Bronchial epithelial cell (primary cell): ENCODE measurements around the gene EXOSC2. TPM values are rescaled to one million over a fixed set of nuclear protein-coding genes. Genes with fewer than 3 reads are reported as not detected.

Experiments used
- DNase-seq: peaks from one replicate; pipeline ENCODE4 v3.0.0-alpha.2; 2010; ENCODE audit warnings: low read depth
- FAIRE-seq: peaks from 2 replicates; lab custom pipeline; 2011; peaks lifted over from hg19 to GRCh38; lab: Jason Lieb, UNC
- H3K27me3 ChIP-seq: 2 replicates; pipeline ENCODE4 v1.5.1; 2011; ENCODE audit warnings: low read length; ENCODE audit not compliant: control insufficient read depth, insufficient read depth
- H3K36me3 ChIP-seq: 2 replicates; pipeline ENCODE4 v1.5.1; 2011; ENCODE audit warnings: low read length; ENCODE audit not compliant: control insufficient read depth, insufficient read depth
- H3K4me3 ChIP-seq: 2 replicates; pipeline ENCODE4 v1.5.1; 2011; ENCODE audit warnings: mild to moderate bottlenecking, low read depth, low read length, control low read depth
- total RNA-seq: library from RNA; depleted of rRNA; stranded (reverse); fragments of >200 nt; gene quantifications from 2 replicates; pipeline ENCODE4 v1.2.1, GENCODE V29; 2014
- TF ChIP-seq, protein P1 (sequence below): IDR thresholded peaks from 2 replicates; pipeline ENCODE4 v1.5.1; 2011; ENCODE audit warnings: mild to moderate bottlenecking, moderate library complexity, low read length, control low read depth, inconsistent platforms; ENCODE audit not compliant: insufficient read depth, severe bottlenecking

The EXOSC2 gene
- total RNA-seq, 1 donor from 2014 or later: 38.7 TPM

- FAIRE-seq (no peak), DNase-seq (no peak)
- H3K36me3 ChIP-seq: no peaks in the 10 kb centered on the region
- no peak overlapping the region for H3K4me3 ChIP-seq
- peaks cover 85% of the 10 kb centered on the region for H3K27me3 ChIP-seq
- TF ChIP-seq, protein P1, sequence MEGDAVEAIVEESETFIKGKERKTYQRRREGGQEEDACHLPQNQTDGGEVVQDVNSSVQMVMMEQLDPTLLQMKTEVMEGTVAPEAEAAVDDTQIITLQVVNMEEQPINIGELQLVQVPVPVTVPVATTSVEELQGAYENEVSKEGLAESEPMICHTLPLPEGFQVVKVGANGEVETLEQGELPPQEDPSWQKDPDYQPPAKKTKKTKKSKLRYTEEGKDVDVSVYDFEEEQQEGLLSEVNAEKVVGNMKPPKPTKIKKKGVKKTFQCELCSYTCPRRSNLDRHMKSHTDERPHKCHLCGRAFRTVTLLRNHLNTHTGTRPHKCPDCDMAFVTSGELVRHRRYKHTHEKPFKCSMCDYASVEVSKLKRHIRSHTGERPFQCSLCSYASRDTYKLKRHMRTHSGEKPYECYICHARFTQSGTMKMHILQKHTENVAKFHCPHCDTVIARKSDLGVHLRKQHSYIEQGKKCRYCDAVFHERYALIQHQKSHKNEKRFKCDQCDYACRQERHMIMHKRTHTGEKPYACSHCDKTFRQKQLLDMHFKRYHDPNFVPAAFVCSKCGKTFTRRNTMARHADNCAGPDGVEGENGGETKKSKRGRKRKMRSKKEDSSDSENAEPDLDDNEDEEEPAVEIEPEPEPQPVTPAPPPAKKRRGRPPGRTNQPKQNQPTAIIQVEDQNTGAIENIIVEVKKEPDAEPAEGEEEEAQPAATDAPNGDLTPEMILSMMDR: no peak
Measured at GRCh38 chr9:130662970-130663257, 30.7 kb upstream of the EXOSC2 start.

DNA sequence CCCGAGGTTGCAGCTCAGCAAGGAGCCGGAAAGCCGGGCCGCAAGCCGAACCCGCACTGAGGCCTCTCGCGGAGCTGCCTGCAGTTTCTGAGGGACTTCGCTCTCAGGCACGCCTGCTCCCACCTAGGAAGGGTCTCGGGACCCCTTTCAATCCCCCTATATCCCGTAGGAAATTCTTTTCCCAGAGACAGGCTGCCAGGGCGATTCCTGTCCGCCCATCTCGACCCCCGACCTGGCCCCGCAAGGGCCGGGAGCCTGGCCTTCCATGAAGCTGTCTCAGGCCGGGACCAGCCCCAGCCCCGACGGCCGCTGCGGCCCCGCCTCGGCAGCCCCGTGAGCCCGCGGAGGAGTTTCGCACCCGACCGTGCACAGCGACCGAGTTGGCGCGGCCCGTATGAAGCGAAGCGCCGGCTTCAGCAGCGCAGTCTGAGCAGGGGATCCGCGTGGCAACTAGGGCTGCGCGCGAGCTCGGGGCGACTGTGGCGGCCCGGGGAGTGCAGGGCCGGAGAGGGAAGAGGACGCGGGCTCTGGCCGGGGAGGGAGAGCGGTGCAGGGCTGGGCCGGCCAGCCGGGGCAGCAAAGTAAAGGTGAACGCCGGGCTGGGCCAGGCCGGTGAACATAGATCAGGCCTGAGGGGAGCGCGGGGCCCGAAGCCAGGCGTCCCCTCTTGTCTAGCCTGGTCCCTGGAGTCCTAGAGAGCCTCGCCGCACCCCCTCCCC is 30.2 kb upstream of the EXOSC2 start:
- Histone ChIP-seq H3K4me3 (no peak overlapping the region), H3K36me3 (no peaks in the 10 kb centered on the region), H3K27me3 (peaks cover 83% of the 10 kb centered on the region)
- DNase-seq (no peak), FAIRE-seq (no peak)
- TF ChIP-seq, protein P1: no peak

DNA sequence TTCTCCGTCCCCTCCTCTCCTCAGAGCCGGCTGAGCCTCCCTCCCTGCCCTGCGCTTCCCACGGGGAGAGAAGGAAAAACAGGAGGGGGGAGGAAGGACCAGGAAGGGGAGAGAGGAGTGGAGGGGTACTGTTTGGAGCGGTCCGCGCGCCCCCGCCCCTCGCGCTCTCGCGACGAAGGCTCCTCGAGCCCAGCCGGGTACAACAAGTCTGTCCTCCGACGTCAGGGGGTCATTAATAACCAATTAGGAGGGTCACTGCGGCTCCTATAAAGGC is 29.7 kb upstream of the EXOSC2 start:
- TF ChIP-seq, protein P1: no peak
- FAIRE-seq (no peak), DNase-seq (no peak)
- Histone ChIP-seq H3K36me3 (no peaks in the 10 kb centered on the region), H3K27me3 (peaks cover 79% of the 10 kb centered on the region), H3K4me3 (no peak overlapping the region)

DNA sequence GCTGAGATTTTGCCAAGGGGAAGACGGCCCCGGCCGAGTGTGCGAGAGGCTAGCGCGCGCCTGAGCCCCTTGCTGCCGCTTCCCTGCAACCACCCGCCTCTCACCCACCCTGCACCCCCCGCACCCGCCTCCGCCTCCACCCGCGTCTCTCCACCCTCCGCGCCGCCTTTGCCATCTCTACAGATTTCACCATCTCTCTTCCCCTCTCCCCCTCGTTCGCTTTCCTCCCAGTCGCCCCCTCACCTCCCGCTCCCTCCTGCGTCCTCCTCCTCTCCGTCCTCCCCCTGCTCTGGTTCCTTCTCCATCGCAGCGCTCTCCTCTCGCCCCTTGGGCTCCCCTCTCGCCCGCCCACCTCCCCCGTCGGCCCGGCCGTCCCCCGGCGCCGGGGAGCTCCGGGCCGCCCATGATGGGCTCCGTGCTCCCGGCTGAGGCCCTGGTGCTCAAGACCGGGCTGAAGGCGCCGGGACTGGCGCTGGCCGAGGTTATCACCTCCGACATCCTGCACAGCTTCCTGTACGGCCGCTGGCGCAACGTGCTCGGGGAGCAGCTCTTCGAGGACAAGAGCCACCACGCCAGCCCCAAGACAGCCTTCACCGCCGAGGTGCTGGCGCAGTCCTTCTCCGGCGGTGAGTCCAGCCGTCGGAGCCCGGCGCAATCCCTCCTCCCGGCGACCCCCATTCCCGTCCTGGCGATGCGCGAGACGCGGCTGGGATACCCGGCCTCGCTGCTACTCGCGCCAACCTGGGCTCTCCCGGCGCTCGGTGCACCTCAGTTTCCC is 29.1 kb upstream of the EXOSC2 start, which contains the start of gene PRDM12:
Gene PRDM12, plus strand, starts transcription at position 344 of the 778 bp plus-strand sequence. Its CDS starts 60 bp downstream, at position 404.
- Histone ChIP-seq H3K27me3 (peaks cover 74% of the 10 kb centered on the region), H3K4me3 (no peak within 1 kb of the TSS), H3K36me3 (no peaks in the 10 kb centered on the region)
- FAIRE-seq: no peak
- DNase-seq: no peak
- TF ChIP-seq, protein P1: no peak

DNA sequence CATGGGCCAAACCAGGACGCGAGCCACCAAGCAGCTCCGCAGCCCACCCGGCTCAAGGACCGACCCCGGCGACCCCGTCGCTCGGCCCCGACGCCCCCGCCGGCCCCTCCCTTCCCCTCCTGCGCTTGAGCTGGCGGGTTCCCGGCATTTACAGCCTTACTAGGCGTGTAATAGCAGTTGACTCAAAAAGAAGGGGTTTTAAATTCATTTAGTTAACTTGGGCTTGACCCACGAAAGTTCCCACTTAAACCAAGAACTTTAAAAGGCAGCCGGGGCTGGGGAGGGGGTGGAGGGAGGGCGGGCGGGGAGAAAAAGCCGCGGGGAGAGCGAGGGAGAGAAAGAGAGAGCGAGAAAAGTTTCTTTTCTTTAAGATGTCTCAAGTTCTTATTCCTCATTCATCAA is 28.6 kb upstream of the EXOSC2 start:
- Histone ChIP-seq H3K4me3 (no peak overlapping the region), H3K27me3 (peaks cover 70% of the 10 kb centered on the region)

More for the DNA sequence above, 28.6 kb upstream of the EXOSC2 start:
- TF ChIP-seq, protein P1: no peak
- FAIRE-seq (no peak), DNase-seq (no peak)
- no peaks in the 10 kb centered on the region for H3K36me3 ChIP-seq
